Astrocyte (in vitro differentiated cells and primary cell): Measurements from ENCODE around the gene TGOLN2. TPM values are rescaled to one million over a fixed set of nuclear protein-coding genes. Genes with fewer than 3 reads are reported as not detected.

Experiments
- total RNA-seq: library from RNA; stranded (reverse); gene quantifications from 2 replicates; pipeline ENCODE4 v1.2.1, GENCODE V29; 2021

TGOLN2 gene
- total RNA-seq, 1 donor from 2014 or later: 86.7 TPM

Other genes with a start within 250 kb of the TGOLN2 start
- gene TCF7L1, start 194.6 kb downstream of the TGOLN2 start, total RNA-seq: 27.2 and 30.8 TPM in 2 replicates
- gene RETSAT, start 26.5 kb upstream of the TGOLN2 start, total RNA-seq: 38.2 and 38.5 TPM in 2 replicates
- gene ELMOD3, start 26.8 kb upstream of the TGOLN2 start, total RNA-seq: 11.2 and 11.7 TPM in 2 replicates
- gene CAPG, start 82.4 kb upstream of the TGOLN2 start, total RNA-seq: 59.3 and 68.2 TPM in 2 replicates
- 0.58 and 0.64 TPM in 2 replicates for gene SH2D6, start 90.7 kb upstream of the TGOLN2 start, total RNA-seq
- gene MAT2A, start 211.2 kb upstream of the TGOLN2 start, total RNA-seq: 175 and 180 TPM in 2 replicates
- gene GGCX, start 233.5 kb upstream of the TGOLN2 start, total RNA-seq: 79.0 and 94.6 TPM in 2 replicates
- gene VAMP8, start 249.6 kb upstream of the TGOLN2 start, total RNA-seq: 30.6 and 35.3 TPM in 2 replicates